Body of pancreas (tissue), 4 donors: ENCODE results near the gene THNSL1. TPM values are rescaled to one million over a fixed set of nuclear protein-coding genes. Genes with fewer than 3 reads are reported as not detected.
"Not testable (repeated sequence)": the region's sequence is repeated elsewhere in the genome, so short reads cannot be mapped to it uniquely, and the experiment has no call there.

Source experiments
- ATAC-seq: fragments of 150-250 bp; one replicate; pipeline ENCODE4 v1.9.1; 2016
- DNase-seq, 4 donors: peaks; one replicate each; pipeline ENCODE4 v3.0.0-alpha.2; 2019
- H3K27ac ChIP-seq, 4 donors: fragments of 200-600 bp; sonication (generic); 1 replicate in 3 of 4; 2 replicates in 1 of 4; pipeline versions ENCODE4 v1.5.1 to v1.6.1; 2016 to 2019; ENCODE audit warnings: mild to moderate bottlenecking in 1 of 4, mixed read lengths in 1 of 4, moderate library complexity in 1 of 4
- H3K27me3 ChIP-seq, 2 donors: fragments of 200-600 bp; sonication (generic); one replicate each; pipeline ENCODE4 v1.6.0; 2016; ENCODE audit warnings: mild to moderate bottlenecking in 1 of 2
- H3K36me3 ChIP-seq, 2 donors: fragments of 200-600 bp; sonication (generic); replicated peaks in 1 of 2; 2 replicates each; pipeline ENCODE4 v1.5.1; 2016; ENCODE audit warnings: low read depth in 2 of 2; ENCODE audit not compliant: insufficient read depth in 1 of 2
- H3K4me1 ChIP-seq: fragments of 200-600 bp; sonication (generic); one replicate; pipeline ENCODE4 v1.6.0; 2016
- H3K4me3 ChIP-seq, 2 donors: fragments of 200-600 bp; sonication (generic); 1 replicate in 1 of 2; 2 replicates in 1 of 2; pipeline ENCODE4 v1.5.1; 2016 to 2019
- H3K9me3 ChIP-seq, 3 donors: fragments of 200-600 bp; sonication (generic); 1 replicate in 2 of 3; 2 replicates in 1 of 3; pipeline ENCODE4 v1.5.1; 2016
- POLR2A ChIP-seq, 3 donors: fragments of 450-650 bp; IDR thresholded peaks; one replicate each; pipeline ENCODE4 v1.6.1; 2016; ENCODE audit warnings: antibody characterized with exemption in 3 of 3, mild to moderate bottlenecking in 2 of 3
- WGBS, 2 donors: methylation state at CpG; one replicate each; pipeline ENCODE4 v1.1.5; 2017; 5-methylcytosine and 5-hydroxymethylcytosine counted together
- intact Hi-C: fragments of 100-400 bp; cut with DNase I; formaldehyde crosslinking; loops from one replicate; pipeline ENCODE4 v1.15.1; 2023
- total RNA-seq, 2 donors: library from RNA; depleted of rRNA; stranded (reverse); fragments of >200 nt; gene quantifications; one replicate each; pipeline ENCODE4 v1.1.0, GENCODE V29; 2016
- TF ChIP-seq, protein P1 (sequence below), 7 experiments: fragments of 450-650 bp in 4 of 7; fragments of 200-600 bp in 3 of 7; sonication (generic) in 3 of 7; IDR thresholded peaks; one replicate each; pipeline ENCODE4 v1.5.1; 2016 to 2019; ENCODE audit warnings: antibody characterized with exemption in 7 of 7

Gene THNSL1
- total RNA-seq, 2 donors from 2014 or later = under 0.01 to 4.9 TPM

DNA sequence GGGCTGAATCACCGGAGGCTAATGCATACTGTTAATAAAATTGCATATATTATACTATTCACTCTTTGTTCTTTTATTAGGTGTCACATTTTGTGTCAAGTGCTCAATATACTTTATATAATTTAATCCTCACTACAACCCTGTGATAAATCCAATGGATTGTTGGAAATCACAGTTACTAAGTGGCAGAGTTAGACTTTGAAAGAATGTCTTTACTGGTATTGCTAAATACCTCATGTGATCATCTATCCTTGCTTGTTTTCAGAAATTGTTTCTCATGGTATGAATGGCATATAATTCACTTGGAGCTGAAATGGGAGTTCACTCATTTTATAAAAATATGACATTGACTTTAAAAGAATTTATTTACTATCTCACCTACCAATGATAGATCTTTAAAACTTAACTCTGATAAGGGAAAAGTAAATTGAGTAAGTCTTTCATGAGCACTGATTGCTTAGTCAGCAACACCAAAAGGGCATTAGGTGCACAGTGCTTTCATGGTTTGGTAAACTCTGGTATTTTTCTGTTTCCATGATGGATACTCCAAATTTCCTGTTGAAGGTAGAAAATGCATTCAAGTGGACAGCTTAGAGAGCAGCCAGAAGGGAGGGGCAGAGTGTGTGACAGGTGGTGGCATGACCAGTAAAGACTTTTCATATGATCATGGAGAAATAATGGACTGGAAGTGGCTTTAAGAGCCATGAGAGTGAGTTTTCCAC is 23.0 kb upstream of the THNSL1 start:
- Histone ChIP-seq H3K4me1 (no peaks in the 10 kb centered on the region), H3K27me3 (no peaks in the 10 kb centered on the region), H3K4me3 (no peak overlapping the region), H3K27ac (no peak overlapping the region), H3K36me3 (no peaks in the 10 kb centered on the region), H3K9me3 (no peaks in the 10 kb centered on the region)
- no peak for TF ChIP-seq POLR2A (IDR thresholded peaks at IDR 0.05)
- TF ChIP-seq, protein P1, sequence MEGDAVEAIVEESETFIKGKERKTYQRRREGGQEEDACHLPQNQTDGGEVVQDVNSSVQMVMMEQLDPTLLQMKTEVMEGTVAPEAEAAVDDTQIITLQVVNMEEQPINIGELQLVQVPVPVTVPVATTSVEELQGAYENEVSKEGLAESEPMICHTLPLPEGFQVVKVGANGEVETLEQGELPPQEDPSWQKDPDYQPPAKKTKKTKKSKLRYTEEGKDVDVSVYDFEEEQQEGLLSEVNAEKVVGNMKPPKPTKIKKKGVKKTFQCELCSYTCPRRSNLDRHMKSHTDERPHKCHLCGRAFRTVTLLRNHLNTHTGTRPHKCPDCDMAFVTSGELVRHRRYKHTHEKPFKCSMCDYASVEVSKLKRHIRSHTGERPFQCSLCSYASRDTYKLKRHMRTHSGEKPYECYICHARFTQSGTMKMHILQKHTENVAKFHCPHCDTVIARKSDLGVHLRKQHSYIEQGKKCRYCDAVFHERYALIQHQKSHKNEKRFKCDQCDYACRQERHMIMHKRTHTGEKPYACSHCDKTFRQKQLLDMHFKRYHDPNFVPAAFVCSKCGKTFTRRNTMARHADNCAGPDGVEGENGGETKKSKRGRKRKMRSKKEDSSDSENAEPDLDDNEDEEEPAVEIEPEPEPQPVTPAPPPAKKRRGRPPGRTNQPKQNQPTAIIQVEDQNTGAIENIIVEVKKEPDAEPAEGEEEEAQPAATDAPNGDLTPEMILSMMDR (IDR thresholded peaks at IDR 0.05) = no peak
- no peak for DNase-seq
- intact Hi-C loops = no loop called here
- ATAC-seq = no peak
- 96 to 100% methylated on average over 1 of the region's 1 CpG for WGBS, 2 donors

DNA sequence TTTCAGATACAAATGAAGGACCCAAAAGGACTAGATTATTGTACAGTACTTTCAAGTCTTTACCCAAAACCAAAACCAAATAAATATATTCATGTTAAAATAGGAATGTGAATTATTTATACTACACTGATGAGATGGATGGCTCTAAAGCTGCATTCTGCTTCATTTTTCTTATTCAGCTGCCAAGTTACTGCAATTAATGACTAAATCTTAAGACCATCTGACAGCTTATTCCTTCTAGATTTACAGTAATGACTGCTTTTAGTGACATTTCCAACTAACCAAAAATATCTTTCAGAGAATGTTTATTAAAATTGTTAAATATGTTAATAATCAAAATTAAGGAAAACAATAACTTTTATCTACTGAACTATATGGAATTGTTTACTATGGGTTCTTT is 21.3 kb upstream of the THNSL1 start:
- no peak overlapping the region for H3K4me3 ChIP-seq
- no peaks in the 10 kb centered on the region for H3K27me3 ChIP-seq
- intact Hi-C loops = no loop called here
- DNase-seq = no peak
- H3K4me1 ChIP-seq = no peaks in the 10 kb centered on the region
- ATAC-seq = no peak
- TF ChIP-seq, protein P1 (IDR thresholded peaks at IDR 0.05) = no peak
- H3K9me3 ChIP-seq = no peaks in the 10 kb centered on the region
- H3K36me3 ChIP-seq = no peaks in the 10 kb centered on the region
- H3K27ac ChIP-seq = no peak overlapping the region

DNA sequence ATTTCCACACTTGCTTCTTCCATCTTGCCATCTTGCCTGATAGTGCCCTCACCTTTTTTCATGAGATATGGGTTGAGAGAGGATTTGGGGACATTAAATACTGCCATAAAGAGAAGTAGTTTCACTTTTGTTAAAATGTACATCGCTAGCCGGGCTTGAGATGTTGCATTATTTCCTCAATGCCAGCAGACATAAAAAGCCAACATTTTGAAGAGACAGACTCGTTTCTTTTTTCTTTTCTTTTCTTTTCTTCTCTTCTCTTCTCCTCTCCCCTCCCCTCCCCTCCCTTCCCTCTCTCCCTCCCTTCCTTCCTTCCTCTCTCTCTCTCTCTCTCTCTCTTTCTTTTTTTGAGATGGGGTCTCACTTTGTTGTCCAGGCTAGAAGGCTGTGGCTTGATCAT is 18.4 kb upstream of the THNSL1 start:
- no peaks in the 10 kb centered on the region for H3K4me1 ChIP-seq
- no peak for ATAC-seq
- H3K9me3 ChIP-seq = no peaks in the 10 kb centered on the region
- no peak for TF ChIP-seq POLR2A (IDR thresholded peaks at IDR 0.05)
- TF ChIP-seq, protein P1 (IDR thresholded peaks at IDR 0.05) = no peak
- intact Hi-C loops = no loop called here
- WGBS, 2 donors = 71 to 79% methylated on average over 3 of the region's 3 CpGs
- H3K36me3 ChIP-seq = no peaks in the 10 kb centered on the region
- DNase-seq = no peak
- H3K27me3 ChIP-seq = no peaks in the 10 kb centered on the region
- no peak overlapping the region for H3K27ac ChIP-seq
- no peak overlapping the region for H3K4me3 ChIP-seq

DNA sequence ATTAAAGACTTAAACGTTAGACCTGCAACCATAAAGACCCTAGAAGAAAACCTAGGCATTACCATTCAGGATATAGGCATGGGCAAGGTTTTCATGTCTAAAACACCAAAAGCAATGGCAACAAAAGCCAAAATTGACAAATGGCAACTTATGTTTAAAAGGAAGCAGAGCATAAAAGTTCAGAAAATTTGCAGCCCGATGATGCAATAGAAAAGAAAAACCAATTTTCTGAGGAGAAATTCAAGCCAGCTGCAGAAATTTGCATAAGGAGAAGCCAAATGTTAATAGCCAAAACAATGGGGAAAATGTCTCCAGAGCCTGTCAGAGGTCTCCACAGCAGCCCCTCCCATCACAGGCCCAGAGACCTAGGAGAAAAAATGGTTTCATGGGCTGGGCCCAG is 4.8 kb upstream of the THNSL1 start:
- H3K4me1 ChIP-seq, H3K4me3 ChIP-seq, H3K27ac ChIP-seq, H3K36me3 ChIP-seq, DNase-seq, ATAC-seq, H3K9me3 ChIP-seq, H3K27me3 ChIP-seq, intact Hi-C loops: not testable (repeated sequence)
- 82 to 84% methylated on average over 2 of the region's 2 CpGs for WGBS, 2 donors

DNA sequence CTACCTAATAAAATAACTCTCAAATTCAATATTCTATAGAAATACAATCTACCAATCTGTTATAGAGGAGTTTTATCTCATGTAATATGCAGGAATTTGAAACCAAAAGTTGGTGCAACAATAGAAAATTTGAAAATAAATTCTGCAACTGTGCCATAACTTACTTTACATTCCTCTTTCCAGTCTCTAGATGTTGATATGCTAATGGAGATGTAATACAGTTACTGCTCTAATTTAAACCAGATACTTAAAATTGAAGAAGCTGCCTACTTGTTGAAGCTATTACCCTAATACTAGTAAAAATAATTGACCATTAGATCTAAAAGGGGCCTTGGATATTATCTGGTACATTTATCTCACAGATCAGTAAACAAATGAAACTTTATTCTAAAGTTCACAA is 1.8 kb upstream of the THNSL1 start:
- no peak for DNase-seq
- TF ChIP-seq, protein P1 (IDR thresholded peaks at IDR 0.05) = no peak
- no peak for TF ChIP-seq POLR2A (IDR thresholded peaks at IDR 0.05)

More for the DNA sequence above, 1.8 kb upstream of the THNSL1 start:
- intact Hi-C loops = no loop called here
- Histone ChIP-seq H3K4me1 (peaks cover 17% of the 10 kb centered on the region), H3K27me3 (no peaks in the 10 kb centered on the region), H3K36me3 (no peaks in the 10 kb centered on the region), H3K9me3 (no peaks in the 10 kb centered on the region), H3K4me3 (no peak overlapping the region), H3K27ac (no peak overlapping the region)
- no peak for ATAC-seq
